OCI-LY7 (cell line): ENCODE measurements around the gene IRGC. TPM values are rescaled to one million over a fixed set of nuclear protein-coding genes. Genes with fewer than 3 reads are reported as not detected.

Source experiments
- BruUV-seq: library from RNA; stranded (reverse); fragments of 400-500 nt; replicated peaks from 2 replicates; lab custom pipeline; 2021; lab: Mats Ljungman, UMichigan
- CTCF ChIA-PET: fragments of 300-600 bp; sonication (Branson Sonifier 250); formaldehyde crosslinking; loops from one replicate; lab custom pipeline; 2022; ENCODE audit warnings: antibody characterized with exemption; ENCODE audit not compliant: unreplicated experiment; lab: Charles Lee
- POLR2A ChIA-PET: fragments of 300-600 bp; sonication (Branson Sonifier 250); formaldehyde crosslinking; loops from one replicate; lab custom pipeline; 2022; ENCODE audit warnings: antibody characterized with exemption; lab: Charles Lee
- DNase-seq: peaks from one replicate; pipeline ENCODE4 v3.0.0-alpha.2; 2015; ENCODE audit warnings: low spot score
- H2AFZ ChIP-seq: fragments of 200-600 bp; sonication (generic), shearing (Covaris generic); 2 replicates; pipeline ENCODE4 v1.6.1; 2014; ENCODE audit warnings: mild to moderate bottlenecking, antibody characterized with exemption, low read length, moderate library complexity
- H3K27ac ChIP-seq: fragments of 200-600 bp; sonication (generic); 2 replicates; pipeline ENCODE4 v1.5.1; 2014; ENCODE audit warnings: mixed run types, low read depth, mild to moderate bottlenecking, moderate library complexity, low read length, inconsistent platforms; ENCODE audit not compliant: poor library complexity, severe bottlenecking
- H3K36me3 ChIP-seq: fragments of 200-600 bp; sonication (generic); 2 replicates; pipeline ENCODE4 v1.6.1; 2014; ENCODE audit warnings: mild to moderate bottlenecking, antibody characterized with exemption, low read length, moderate library complexity, mixed read lengths; ENCODE audit not compliant: insufficient read depth
- H3K4me1 ChIP-seq: fragments of 200-600 bp; sonication (generic); 2 replicates; pipeline ENCODE4 v1.5.1; 2014; ENCODE audit warnings: mild to moderate bottlenecking, low read length; ENCODE audit not compliant: insufficient read depth, poor library complexity, severe bottlenecking
- H3K4me2 ChIP-seq: fragments of 200-600 bp; sonication (generic); 2 replicates; pipeline ENCODE4 v1.6.1; 2014; ENCODE audit warnings: mild to moderate bottlenecking, low read length
- H3K4me3 ChIP-seq: fragments of 200-600 bp; sonication (generic); 2 replicates; pipeline ENCODE4 v1.5.1; 2014; ENCODE audit warnings: mild to moderate bottlenecking, low read depth, low read length; ENCODE audit not compliant: poor library complexity, severe bottlenecking
- H3K79me2 ChIP-seq: fragments of 200-600 bp; sonication (generic); 2 replicates; pipeline ENCODE4 v1.6.1; 2016; ENCODE audit warnings: low read depth, mild to moderate bottlenecking, low read length, moderate library complexity, mixed read lengths; ENCODE audit not compliant: insufficient read depth
- H3K9me2 ChIP-seq: fragments of 200-600 bp; sonication (generic); 2 replicates; pipeline ENCODE4 v1.6.1; 2016; ENCODE audit warnings: mild to moderate bottlenecking, low read length, mixed read lengths; ENCODE audit not compliant: insufficient read depth
- H3K9me3 ChIP-seq: fragments of 200-600 bp; sonication (generic); 2 replicates; pipeline ENCODE4 v1.6.1; 2014; ENCODE audit warnings: mild to moderate bottlenecking, mixed run types, low read length, mixed read lengths
- H4K20me1 ChIP-seq: fragments of 200-600 bp; sonication (generic); 2 replicates; pipeline ENCODE4 v1.6.1; 2014; ENCODE audit warnings: mild to moderate bottlenecking, antibody characterized with exemption, low read length, moderate library complexity, mixed read lengths; ENCODE audit not compliant: insufficient read depth
- EZH2phosphoT487 ChIP-seq: fragments of 200-600 bp; sonication (generic); IDR thresholded peaks from 2 replicates; pipeline ENCODE4 v1.6.1; 2018; ENCODE audit warnings: low read depth, borderline replicate concordance, mild to moderate bottlenecking, mixed run types, antibody characterized with exemption, low read length, moderate library complexity, mixed read lengths
- intact Hi-C: fragments of 100-400 bp; cut with micrococcal nuclease; formaldehyde crosslinking; loops from one replicate; pipeline ENCODE4 v1.10.0; 2022; ENCODE audit not compliant: unreplicated experiment
- total RNA-seq, 2 experiments: library from RNA; depleted of rRNA in 1 of 2; stranded (reverse); fragments of >200 nt in 1 of 2; shearing (Covaris generic) in 1 of 2; gene quantifications; 2 replicates each; pipeline ENCODE4 v1.2.3, GENCODE V29; 2014 to 2022
- TF ChIP-seq, protein P1 (sequence below): fragments of 200-600 bp; sonication (generic); conservative IDR thresholded peaks from 2 replicates; pipeline ENCODE4 v1.5.1; 2014; ENCODE audit warnings: mild to moderate bottlenecking, antibody characterized with exemption, low read length, moderate library complexity, mixed read lengths

IRGC gene
- total RNA-seq, 2 experiments from 2014 or later = not detected

DNA sequence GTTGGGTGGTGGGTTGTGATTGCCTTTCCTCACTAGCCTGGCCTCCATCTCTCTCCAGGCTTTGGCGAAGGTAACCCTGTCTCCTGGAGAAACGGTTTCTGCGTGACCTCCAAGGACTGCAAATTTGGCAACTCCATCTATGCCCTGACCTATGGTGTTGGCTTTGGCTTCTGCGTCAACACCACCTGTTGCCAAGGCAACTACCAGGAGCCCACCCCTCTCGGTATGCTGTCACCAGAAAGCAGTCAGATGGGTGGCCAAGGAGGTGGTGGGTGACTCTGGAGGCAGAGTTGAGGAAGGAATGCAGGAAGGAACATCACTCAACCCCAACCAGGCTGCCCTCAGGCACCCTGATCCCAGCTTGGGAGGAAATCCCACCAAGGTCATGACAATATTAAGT is 18.6 kb upstream of the IRGC start:
- no peaks in the 10 kb centered on the region for H3K36me3 ChIP-seq
- no peaks in the 10 kb centered on the region for H3K9me2 ChIP-seq
- no peak for DNase-seq
- no peak overlapping the region for H3K27ac ChIP-seq
- no peaks in the 10 kb centered on the region for H3K9me3 ChIP-seq
- no peak overlapping the region for H3K4me2 ChIP-seq
- H2AFZ ChIP-seq = no peak overlapping the region
- H3K4me1 ChIP-seq = no peaks in the 10 kb centered on the region
- H4K20me1 ChIP-seq = no peaks in the 10 kb centered on the region
- ChIA-PET POLR2A (no interaction called here), CTCF (no interaction called here)
- intact Hi-C loops = no loop called here
- no TSS peak for BruUV-seq
- no peak overlapping the region for H3K4me3 ChIP-seq
- H3K79me2 ChIP-seq = no peaks in the 10 kb centered on the region
- TF ChIP-seq, protein P1, sequence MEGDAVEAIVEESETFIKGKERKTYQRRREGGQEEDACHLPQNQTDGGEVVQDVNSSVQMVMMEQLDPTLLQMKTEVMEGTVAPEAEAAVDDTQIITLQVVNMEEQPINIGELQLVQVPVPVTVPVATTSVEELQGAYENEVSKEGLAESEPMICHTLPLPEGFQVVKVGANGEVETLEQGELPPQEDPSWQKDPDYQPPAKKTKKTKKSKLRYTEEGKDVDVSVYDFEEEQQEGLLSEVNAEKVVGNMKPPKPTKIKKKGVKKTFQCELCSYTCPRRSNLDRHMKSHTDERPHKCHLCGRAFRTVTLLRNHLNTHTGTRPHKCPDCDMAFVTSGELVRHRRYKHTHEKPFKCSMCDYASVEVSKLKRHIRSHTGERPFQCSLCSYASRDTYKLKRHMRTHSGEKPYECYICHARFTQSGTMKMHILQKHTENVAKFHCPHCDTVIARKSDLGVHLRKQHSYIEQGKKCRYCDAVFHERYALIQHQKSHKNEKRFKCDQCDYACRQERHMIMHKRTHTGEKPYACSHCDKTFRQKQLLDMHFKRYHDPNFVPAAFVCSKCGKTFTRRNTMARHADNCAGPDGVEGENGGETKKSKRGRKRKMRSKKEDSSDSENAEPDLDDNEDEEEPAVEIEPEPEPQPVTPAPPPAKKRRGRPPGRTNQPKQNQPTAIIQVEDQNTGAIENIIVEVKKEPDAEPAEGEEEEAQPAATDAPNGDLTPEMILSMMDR = no peak
- no peak for TF ChIP-seq EZH2phosphoT487

DNA sequence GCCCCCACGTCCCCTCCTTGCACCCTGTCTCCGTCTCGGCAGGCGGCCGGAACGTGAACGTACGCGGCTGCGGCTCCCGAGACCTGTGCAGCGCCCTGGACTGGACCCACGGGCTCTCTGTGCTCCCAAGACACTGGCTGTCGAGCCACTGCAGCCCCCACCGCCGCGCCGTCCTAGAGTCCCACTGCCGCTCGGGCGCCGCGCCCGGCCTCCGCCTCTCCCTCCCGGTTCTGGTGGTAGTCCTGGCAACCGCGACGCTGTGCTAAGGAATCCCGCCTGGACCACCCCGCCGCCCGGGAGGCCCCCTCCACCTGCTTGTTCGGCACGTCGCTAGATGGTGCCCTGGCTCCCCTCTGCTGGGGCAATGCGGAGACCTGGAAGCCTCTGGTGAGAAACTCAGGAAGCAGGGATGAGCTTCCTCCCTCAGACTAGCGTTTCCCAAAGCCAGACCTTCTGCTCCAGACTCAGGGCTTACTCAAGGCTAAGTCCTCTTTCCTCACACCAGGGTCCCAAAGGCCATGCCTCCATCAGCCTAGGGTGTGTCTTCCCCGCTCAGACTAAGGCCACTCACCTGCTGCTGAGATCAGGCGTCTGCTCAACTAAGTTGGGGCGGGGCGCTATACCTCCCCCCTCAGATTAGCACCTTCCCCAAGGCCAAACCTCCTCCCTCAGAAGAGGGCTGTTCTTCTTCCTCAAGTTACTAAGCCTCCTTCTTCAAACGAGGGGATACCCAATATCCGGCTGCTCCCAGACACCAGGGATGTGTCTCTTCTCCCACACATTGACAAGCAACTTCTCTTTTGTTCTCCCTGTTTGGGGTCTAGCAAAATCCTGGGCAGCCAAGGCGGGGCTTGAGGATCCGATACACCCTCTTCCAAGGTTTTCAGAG is 16.1 kb upstream of the IRGC start:
- no TSS peak for BruUV-seq
- H3K79me2 ChIP-seq = no peaks in the 10 kb centered on the region
- no peaks in the 10 kb centered on the region for H3K9me2 ChIP-seq
- DNase-seq = no peak
- no peak overlapping the region for H3K27ac ChIP-seq
- no peak overlapping the region for H2AFZ ChIP-seq
- H3K4me2 ChIP-seq = no peak overlapping the region
- H3K36me3 ChIP-seq = no peaks in the 10 kb centered on the region
- ChIA-PET POLR2A (no interaction called here), CTCF (no interaction called here)
- H3K4me3 ChIP-seq = no peak overlapping the region
- H4K20me1 ChIP-seq = no peaks in the 10 kb centered on the region
- H3K4me1 ChIP-seq = no peaks in the 10 kb centered on the region
- H3K9me3 ChIP-seq = no peaks in the 10 kb centered on the region
- TF ChIP-seq, protein P1 = no peak
- no peak for TF ChIP-seq EZH2phosphoT487
- intact Hi-C loops = no loop called here

DNA sequence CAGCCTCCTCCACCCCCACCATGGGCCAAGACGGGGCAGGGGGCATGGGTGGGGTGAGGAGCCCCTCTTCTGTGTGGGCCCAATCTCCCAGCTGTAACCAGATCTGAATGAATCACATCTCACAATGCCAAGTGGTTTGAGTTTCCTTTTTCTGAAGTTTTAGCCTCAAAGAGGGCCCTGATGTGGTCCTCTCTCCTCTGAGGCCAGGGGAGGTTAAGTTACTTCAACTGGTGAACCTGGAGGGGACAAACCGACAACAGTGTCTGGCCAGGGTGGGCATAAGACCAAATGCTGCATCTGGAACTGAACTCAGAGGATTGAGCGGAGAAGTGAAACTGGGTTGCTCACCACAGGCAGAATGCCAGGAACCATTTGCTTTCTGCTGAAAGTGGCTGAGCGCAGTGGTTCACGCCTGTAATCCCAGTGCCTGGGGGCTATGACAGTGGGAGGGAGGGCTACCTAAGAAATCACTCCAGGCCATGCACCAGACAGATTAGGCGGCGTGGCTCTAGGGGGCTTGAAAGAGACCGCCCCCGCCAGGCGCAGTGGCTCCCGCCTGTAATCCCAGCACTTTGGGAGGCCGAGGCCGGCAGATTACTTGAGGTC is 15.4 kb upstream of the IRGC start:
- H3K27ac ChIP-seq = no peak overlapping the region
- no peaks in the 10 kb centered on the region for H3K9me2 ChIP-seq
- CTCF ChIA-PET = no interaction called here
- POLR2A ChIA-PET = no interaction called here
- no peaks in the 10 kb centered on the region for H3K4me1 ChIP-seq
- H4K20me1 ChIP-seq = no peaks in the 10 kb centered on the region
- no peak overlapping the region for H2AFZ ChIP-seq
- no peaks in the 10 kb centered on the region for H3K9me3 ChIP-seq
- no peak overlapping the region for H3K4me3 ChIP-seq
- H3K79me2 ChIP-seq = no peaks in the 10 kb centered on the region
- H3K4me2 ChIP-seq = no peak overlapping the region
- intact Hi-C loops = no loop called here
- no peak for DNase-seq
- TF ChIP-seq, protein P1 = no peak
- no peak for TF ChIP-seq EZH2phosphoT487
- H3K36me3 ChIP-seq = no peaks in the 10 kb centered on the region
- BruUV-seq = no TSS peak
